ENCODE measurements around the gene HGFAC.

HGFAC gene

DNA sequence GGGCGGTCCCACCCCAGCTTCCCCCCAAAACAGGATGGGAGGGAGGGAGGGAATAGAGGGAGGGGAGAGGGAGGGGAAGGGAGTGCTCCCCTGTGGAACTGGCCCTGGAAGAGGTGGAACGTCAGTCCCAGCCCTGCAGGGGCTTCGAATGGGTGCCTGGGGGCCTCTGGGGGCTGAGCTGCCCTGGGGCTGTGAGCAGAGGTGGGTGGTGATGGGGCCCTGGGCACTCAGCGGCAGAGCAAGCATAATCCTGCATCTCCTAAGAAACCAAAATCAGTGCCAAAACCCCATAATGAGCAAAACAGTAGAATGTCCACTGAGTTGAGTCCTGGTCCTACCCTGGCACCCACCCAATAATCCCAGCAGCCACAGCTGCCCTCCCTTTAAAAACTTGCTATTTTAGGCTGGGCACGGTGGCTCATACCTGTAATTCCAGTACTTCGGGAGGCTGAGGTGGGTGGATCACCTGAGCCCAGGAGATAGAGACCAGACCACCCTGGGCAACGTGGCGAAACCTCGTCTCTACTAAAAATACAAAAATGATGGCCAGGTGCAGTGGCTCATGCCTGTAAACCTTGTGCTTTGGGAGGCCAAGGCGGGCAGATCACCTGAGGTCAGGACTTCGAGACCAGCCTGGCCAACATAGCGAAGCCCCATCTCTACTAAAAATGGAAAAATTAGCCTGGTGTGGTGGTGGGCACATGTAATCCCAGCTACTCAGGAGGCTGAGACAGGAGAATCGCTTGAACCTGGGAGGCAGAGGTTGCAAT, 32.4 kb downstream of the HGFAC start:
- DNase-seq (ENCODE audit: low spot score), result no peak

DNA sequence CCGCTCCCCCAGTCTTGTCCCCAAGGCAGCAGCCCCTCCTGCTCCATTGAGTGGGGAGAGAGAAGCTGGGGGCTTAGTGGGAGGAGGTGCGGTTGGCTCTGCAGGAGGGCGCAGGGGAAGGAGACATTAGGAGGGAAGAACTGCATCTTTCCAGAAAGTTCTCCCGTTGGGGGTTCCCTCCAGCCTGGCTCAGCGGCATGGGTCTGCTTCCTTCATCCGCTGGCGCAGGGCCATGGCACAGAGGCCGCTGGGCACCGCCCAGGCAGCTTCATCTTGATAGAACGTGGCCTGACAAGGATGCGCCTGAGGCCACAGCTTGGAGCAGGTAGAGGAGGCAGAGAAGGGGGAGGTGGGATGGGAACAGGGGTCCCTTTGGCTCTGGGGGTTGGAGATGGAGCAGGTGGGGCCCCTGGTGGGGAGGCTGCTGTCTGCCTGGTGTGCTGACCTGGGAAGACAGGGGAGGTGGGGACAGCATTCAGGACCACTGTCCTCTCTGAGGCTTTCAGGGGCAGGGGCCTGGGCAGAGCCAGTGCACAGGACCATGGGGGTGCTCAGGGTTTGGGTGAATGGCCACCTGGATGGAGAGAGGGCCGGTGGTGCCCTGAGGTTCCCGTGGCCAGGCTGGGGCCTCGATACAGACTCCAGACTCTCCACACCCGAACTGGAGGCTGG, 33.4 kb downstream of the HGFAC start:
- DNase-seq (ENCODE audit: low spot score), result no peak

DNA sequence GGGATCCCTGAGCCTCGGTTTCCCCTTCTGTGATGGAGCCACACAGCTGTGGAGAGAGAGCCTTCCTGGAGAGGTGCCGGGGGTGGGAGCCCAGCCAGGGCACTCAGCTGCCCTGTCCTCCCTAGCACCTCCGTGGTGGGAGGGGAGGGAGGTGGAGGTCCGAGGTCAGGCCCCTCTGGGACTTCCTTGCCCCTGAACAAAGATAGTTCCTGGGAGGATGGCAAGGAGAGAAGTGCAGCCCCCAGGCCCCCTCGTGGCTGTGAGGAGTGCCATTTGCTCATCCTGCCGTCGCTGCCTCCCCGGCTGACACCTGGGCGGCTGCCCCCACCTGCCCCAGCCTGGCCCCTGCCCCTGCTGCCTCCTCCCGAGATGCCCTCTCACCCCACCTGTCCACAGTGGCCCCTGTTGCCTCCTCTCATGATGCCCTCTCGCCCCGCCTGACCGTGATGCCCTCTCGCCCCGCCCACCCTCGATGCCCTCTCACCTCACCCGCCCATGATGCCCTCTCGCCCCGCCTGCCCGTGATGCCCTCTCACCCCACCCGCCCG, 34.0 kb downstream of the HGFAC start:
- DNase-seq (ENCODE audit: low spot score), result no peak

DNA sequence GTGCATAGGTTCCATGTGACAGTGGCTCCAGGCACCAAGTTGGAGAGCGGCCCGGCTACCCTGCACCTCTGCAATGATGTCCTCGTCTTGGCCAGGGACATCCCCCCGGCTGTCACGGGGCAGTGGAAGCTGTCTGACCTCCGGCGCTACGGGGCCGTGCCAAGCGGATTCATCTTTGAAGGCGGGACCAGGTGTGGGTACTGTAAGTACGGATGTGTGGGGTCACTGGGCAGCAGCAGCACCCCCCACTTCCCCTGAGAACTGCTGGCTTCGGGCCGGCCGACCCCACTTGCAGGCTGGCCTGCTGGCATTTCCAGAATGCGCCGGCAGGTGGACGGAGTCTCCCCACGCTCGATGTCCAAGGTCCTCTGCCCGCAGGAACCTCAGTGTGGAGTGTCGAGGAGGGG, 34.6 kb downstream of the HGFAC start:
- DNase-seq (ENCODE audit: low spot score), result no peak

DNA sequence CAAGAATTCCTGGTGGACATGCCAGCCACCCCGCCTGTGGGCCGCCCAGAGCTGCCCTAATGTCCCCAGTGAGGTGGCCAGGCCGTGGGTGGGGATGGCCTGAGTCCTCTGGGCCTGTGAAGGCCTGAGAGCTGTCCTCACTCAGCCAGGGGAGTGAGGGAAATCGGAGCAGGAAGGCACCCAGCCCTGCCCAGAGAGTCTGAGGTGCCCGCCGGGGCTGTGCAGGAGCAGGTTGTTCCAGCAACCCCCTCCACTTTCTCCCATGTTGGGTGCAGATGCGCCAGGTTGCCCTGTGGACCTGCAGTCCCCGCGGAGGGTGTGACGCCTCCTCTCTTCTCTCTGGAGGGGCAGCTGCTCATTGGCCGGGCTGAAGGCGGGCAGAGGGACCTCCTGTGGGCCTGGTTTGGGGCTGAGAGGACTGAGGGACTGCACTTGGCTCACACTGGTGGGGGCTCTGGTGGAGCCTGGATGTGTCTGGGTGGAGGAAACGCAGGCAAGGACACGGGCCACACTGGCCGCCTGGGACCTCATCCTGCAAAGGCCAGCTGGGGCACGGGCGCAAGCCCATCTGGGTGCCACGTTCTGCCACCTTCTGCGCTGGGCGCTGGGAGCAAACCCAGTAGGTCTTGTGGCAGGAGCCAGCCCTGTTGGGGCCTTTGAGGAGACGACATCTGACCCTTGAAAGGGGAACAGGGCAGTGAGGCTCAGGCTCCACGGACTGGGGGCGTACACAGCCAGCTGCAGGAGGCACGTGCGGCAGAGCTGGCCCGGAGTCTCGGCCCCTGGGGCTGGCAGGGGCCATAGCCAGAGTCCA, 35.4 kb downstream of the HGFAC start:
- DNase-seq (ENCODE audit: low spot score), result no peak

DNA sequence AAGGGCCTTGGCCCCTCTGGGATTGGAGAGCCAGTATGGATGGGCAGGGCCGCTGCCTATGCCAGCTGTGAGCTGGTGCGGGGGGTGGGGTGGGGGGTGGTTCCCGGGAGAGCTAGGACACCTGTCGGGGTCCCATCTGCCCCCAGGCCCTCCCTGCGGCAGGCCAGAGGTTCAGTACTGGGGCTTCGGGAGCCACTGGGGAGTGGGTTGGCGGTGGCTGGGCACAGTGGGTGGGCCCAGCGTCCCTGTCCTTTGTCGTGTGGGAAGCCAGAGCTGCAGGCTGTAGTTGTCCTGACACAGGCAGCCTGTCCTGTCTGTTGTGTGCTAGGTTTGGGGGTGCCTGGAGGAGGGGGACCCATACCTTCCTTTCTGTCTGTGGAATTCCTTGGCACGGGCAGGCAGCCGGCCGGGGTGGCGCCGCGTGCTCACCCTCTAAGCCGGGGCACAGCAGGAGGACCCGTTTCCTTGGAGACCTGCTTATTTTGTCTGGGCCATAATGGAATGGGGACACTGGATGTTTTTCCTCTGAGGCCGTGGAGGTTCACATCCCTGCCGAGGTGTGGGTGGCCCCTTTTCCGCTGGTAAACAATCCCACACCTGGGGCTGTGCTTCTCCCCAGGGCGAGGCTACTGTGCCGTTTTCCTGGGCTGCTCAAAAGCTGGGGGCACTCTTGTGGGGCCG, 36.1 kb downstream of the HGFAC start:
- no peak for DNase-seq (ENCODE audit: low spot score)

DNA sequence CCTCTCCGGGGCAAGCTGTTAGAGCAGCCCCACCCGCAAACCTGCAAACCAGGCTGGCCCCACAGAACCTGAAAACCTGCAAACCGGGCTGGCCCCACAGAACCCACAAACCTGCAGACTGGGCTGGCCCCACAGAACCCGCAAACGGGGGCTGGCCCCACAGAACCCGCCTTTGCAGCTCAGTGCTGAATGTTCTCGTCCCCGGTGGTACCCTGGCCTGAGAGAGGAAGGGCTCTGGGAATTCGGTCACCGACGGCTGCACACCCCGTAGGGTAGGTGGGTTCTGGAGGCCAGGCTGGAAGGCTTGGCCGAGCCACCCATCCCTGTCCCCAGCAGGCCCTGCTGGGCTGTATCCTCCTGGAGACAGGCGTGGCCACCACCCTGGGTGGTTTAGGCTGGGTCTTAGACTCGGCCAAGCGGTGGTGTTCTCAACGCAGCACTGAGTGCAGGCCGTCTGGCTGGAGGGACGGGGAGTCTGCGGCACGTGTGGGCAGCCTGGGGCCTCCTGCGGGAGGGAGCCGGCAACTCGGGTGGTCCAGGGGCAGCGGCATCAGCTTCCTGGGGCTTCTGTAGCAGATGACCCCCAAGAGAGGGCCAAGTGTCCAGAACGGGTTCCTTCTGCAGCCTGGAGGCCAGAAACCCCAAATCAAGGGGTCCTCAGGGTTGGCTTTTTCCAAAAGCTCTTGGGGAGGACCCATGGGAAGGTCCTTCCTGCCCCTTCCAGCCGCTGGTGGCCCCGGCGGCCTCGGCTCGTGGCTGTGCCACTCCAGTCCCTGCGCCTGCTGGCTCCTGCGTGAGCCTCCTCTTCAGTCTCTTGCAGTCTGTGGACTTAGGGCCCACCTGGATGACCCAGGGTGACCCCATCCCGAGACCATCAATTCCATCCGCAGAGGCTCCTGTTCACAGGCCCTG, 36.9 kb downstream of the HGFAC start:
- no peak for DNase-seq (ENCODE audit: low spot score)

- DNase-seq (ENCODE audit: low spot score), result no peak
Observed at GRCh38 chr4:3479358-3480101, 37.8 kb downstream of the HGFAC start.

GRCh38 chr4:3480528-3481112, 38.9 kb downstream of the HGFAC start:
- peak; percentile 80 for DNase-seq (ENCODE audit: low spot score)

DNA sequence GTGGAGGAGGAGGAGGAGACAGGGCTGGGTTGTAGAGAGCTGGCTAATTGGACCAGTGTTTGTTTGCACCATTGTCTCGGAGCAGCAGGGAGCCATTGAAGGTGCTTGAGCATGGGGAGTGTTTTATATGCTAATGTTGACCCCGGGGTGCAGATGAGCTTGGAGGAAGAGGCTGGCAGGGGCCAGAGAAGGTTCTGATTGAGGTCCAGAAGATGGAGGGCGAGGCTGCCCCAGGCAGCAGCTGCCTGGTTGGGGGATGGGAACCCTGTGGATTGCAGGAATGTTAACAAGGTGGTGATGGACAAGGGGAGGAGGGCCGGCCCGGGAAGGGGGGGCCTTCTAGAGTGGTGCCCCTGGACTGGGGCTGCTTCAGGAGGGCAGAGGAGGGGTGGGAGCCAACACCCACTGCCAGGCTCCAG, 39.4 kb downstream of the HGFAC start:
- no peak for DNase-seq (ENCODE audit: low spot score)

- DNase-seq (ENCODE audit: low spot score), result no peak
Observed at GRCh38 chr4:3481783-3482393, 40.1 kb downstream of the HGFAC start.

DNA sequence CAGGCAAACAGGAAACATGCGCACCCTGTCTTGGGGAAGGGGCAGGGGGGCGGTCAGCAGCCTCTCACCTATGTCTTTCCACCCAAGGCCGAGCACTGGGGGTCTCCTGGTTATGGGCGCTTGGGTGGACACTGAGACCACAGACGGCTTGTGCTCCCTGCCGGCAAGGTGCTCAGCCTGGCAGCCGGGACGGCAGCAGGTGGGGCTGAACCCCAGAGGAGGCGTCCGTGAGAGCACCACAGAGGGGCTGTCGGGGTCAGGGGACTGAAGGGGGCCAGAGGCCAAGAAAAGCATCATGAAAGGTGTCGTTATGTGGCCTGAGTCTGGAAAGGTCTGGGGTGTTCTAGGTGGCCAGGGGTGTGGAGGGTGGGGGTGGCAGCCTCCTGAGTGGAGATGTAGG, 40.9 kb downstream of the HGFAC start:
- DNase-seq (ENCODE audit: low spot score), result no peak

DNA sequence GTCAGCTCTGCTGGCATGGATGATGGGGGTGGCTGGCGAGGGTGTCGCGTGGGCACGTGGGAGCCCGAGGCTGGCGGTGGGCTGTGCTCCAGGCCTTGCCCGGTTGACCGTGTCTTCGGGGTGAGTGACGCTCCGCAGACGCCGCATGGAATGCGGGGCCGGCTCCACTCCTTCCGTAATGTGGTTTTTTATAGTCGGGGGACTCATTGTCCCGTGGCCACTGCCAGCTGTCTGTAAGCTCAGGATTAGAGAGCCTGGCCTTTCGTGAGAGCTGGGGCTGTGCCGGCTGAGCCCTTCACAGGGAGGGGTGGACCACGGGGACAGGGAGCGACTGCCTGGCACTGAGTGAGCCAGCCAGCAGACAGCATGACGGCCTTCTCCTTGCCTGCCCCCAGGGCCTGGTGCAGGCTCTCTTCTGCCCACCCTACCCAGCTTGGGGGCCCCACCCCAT, 41.7 kb downstream of the HGFAC start:
- no peak for DNase-seq (ENCODE audit: low spot score)

- DNase-seq (ENCODE audit: low spot score), result peak; percentile 83
Observed at GRCh38 chr4:3484057-3484973, 42.5 kb downstream of the HGFAC start.

- peak; percentile 85 for DNase-seq (ENCODE audit: low spot score)
Observed at GRCh38 chr4:3485011-3485791, 43.4 kb downstream of the HGFAC start.

GRCh38 chr4:3485886-3486540, 44.2 kb downstream of the HGFAC start:
- no peak for DNase-seq (ENCODE audit: low spot score)
